ENCODE measurements around the gene DMRT3. TPM values are rescaled to one million over a fixed set of nuclear protein-coding genes. Genes with fewer than 3 reads are reported as not detected.

Gene DMRT3
- total and polyA plus RNA-seq, 4 donors, result not detected

GRCh38 chr9:948497-948896, 28.0 kb upstream of the DMRT3 start:
- no peaks in the 10 kb centered on the region for H3K4me1 ChIP-seq (ENCODE audit: control insufficient read depth in 4 of 4, insufficient read depth in 4 of 4, low read length in 3 of 4)
- no peak overlapping the region for H3K27ac ChIP-seq (ENCODE audit: low read depth in 1 of 2, low read length in 2 of 2)
- H3K9me3 ChIP-seq (ENCODE audit: control insufficient read depth in 4 of 4, low read length in 3 of 4), result peaks cover 0 to 4% (median 0%) of the 10 kb centered on the region in 4 donors
- no peaks in the 10 kb centered on the region for H3K36me3 ChIP-seq (ENCODE audit: control insufficient read depth in 4 of 4, insufficient read depth in 3 of 4, low read depth in 1 of 4, low read length in 3 of 4)
- no peak for TF ChIP-seq YY1 (IDR thresholded peaks at IDR 0.05)
- TF ChIP-seq NR2F2 (IDR thresholded peaks at IDR 0.05), result no peak
- no peak for TF ChIP-seq CTCF (IDR thresholded peaks at IDR 0.05; ENCODE audit: low read depth, low read length, missing input control)
- no peak for TF ChIP-seq RAD21 (IDR thresholded peaks at IDR 0.05)
- no peak for TF ChIP-seq SP1 (IDR thresholded peaks at IDR 0.05)
- no peak for TF ChIP-seq HNF4A (conservative IDR thresholded peaks at IDR 0.05)
- TF ChIP-seq REST (IDR thresholded peaks at IDR 0.05), result no peak
- no peak for TF ChIP-seq RXRA (IDR thresholded peaks at IDR 0.05)
- TF ChIP-seq FOXA1 (IDR thresholded peaks at IDR 0.05), result no peak
- no peak for TF ChIP-seq ATF3 (IDR thresholded peaks at IDR 0.05)
- TF ChIP-seq EGR1 (IDR thresholded peaks at IDR 0.05; ENCODE audit: low read depth in 2 of 2), result no peak
- TF ChIP-seq JUND (IDR thresholded peaks at IDR 0.05), result no peak
- TF ChIP-seq FOXA2 (IDR thresholded peaks at IDR 0.05), result no peak
- no peak for TF ChIP-seq HNF4G (IDR thresholded peaks at IDR 0.05)
- no peak for TF ChIP-seq GABPA (IDR thresholded peaks at IDR 0.05 in 1 of 2, conservative IDR thresholded peaks at IDR 0.05 in 1 of 2)
- TF ChIP-seq ZBTB33 (IDR thresholded peaks at IDR 0.05), result no peak
- no peak for TF ChIP-seq MAX (IDR thresholded peaks at IDR 0.05)
- TF ChIP-seq TAF1 (conservative IDR thresholded peaks at IDR 0.05), result no peak
- 87% methylated on average over 7 of the region's 7 CpGs for WGBS
- H3K27me3 ChIP-seq (ENCODE audit: control insufficient read depth in 4 of 4, insufficient read depth in 4 of 4, low read length in 3 of 4), result peaks cover 0 to 11% (median 3%) of the 10 kb centered on the region in 4 donors
- no peak overlapping the region for H3K9ac ChIP-seq (ENCODE audit: low read depth in 1 of 2, low read length in 2 of 2)
- DNase-seq (ENCODE audit: low spot score), result no peak
- no peak overlapping the region for H3K4me3 ChIP-seq (ENCODE audit: low read depth in 1 of 3, low read length in 3 of 3)
